ENCODE results near the gene DOK5.

DNA sequence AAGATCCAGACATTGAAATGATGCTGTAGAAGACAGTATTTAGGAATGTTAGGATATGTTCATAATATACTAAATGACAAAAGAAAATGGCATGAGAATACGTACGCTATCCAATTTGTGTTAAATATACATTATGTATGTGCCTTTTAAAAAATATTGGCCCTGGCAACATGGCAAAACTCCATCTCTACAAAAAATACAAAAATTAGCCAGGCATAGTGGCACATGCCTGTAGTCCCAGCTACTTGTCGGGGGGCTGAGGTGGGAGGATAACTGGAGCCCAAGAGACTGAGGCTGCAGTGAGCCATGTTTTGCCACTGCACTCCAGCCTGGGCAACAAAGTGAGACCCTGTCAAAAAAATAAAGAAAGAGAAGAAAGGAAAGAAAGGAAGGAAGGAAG is 155.7 kb downstream of the DOK5 start:
- TF ChIP-seq FOXM1 (IDR thresholded peaks at IDR 0.05; ENCODE audit: borderline replicate concordance, low read depth) (no peak), NFIC (IDR thresholded peaks at IDR 0.05) (no peak), ZBTB7A (IDR thresholded peaks at IDR 0.05; ENCODE audit: low read depth) (no peak), TAF1 (IDR thresholded peaks at IDR 0.05; ENCODE audit: low read depth) (no peak), CREB1 (IDR thresholded peaks at IDR 0.05; ENCODE audit: low read depth) (no peak), EP300 (IDR thresholded peaks at IDR 0.05; ENCODE audit: borderline replicate concordance) (no peak), RAD21 (IDR thresholded peaks at IDR 0.05; ENCODE audit: low read depth) (no peak), CEBPB (IDR thresholded peaks at IDR 0.05) (no peak), YY1 (IDR thresholded peaks at IDR 0.05; ENCODE audit: low read depth) (no peak), EGR1 (IDR thresholded peaks at IDR 0.05) (no peak)
- TF ChIP-seq, protein P1, sequence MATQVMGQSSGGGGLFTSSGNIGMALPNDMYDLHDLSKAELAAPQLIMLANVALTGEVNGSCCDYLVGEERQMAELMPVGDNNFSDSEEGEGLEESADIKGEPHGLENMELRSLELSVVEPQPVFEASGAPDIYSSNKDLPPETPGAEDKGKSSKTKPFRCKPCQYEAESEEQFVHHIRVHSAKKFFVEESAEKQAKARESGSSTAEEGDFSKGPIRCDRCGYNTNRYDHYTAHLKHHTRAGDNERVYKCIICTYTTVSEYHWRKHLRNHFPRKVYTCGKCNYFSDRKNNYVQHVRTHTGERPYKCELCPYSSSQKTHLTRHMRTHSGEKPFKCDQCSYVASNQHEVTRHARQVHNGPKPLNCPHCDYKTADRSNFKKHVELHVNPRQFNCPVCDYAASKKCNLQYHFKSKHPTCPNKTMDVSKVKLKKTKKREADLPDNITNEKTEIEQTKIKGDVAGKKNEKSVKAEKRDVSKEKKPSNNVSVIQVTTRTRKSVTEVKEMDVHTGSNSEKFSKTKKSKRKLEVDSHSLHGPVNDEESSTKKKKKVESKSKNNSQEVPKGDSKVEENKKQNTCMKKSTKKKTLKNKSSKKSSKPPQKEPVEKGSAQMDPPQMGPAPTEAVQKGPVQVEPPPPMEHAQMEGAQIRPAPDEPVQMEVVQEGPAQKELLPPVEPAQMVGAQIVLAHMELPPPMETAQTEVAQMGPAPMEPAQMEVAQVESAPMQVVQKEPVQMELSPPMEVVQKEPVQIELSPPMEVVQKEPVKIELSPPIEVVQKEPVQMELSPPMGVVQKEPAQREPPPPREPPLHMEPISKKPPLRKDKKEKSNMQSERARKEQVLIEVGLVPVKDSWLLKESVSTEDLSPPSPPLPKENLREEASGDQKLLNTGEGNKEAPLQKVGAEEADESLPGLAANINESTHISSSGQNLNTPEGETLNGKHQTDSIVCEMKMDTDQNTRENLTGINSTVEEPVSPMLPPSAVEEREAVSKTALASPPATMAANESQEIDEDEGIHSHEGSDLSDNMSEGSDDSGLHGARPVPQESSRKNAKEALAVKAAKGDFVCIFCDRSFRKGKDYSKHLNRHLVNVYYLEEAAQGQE (IDR thresholded peaks at IDR 0.05; ENCODE audit: low read depth): no peak
- TF ChIP-seq, protein P2, sequence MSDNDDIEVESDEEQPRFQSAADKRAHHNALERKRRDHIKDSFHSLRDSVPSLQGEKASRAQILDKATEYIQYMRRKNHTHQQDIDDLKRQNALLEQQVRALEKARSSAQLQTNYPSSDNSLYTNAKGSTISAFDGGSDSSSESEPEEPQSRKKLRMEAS (IDR thresholded peaks at IDR 0.05): no peak
